Stimulated activated CD8-positive, alpha-beta memory T cell treated with anti-CD3 and anti-CD28 coated beads, Interleukin-15, amount 100 ng/mL, for 1 hour (primary cell): ENCODE data around the gene KLHDC2.
A peak's percentile ranks its signal among the peaks of the same experiment; 100 is the strongest.
"Not testable (repeated sequence)": the region's sequence is repeated elsewhere in the genome, so short reads cannot be mapped to it uniquely, and the experiment has no call there.

Experiments used
- DNase-seq: peaks from one replicate; pipeline ENCODE4 v3.0.0-alpha.2; 2020; ENCODE audit warnings: low read depth

The KLHDC2 gene

GRCh38 chr14:49767571-49768300, at the start of gene KLHDC2:
Gene KLHDC2, plus strand, starts transcription at chr14:49768153. Its CDS starts 316 bp downstream, at chr14:49768469.
- peak; percentile 70 for DNase-seq

- no peak for DNase-seq
These were observed 47.2 kb upstream of the KLHDC2 start for GRCh38 chr14:49720744-49721143.

GRCh38 chr14:49721733-49722435, 46.1 kb upstream of the KLHDC2 start:
- DNase-seq, result not testable (repeated sequence)

- DNase-seq, result no peak
These were observed 40.8 kb upstream of the KLHDC2 start for GRCh38 chr14:49727171-49727570.

GRCh38 chr14:49732896-49733295, 35.1 kb upstream of the KLHDC2 start:
- no peak for DNase-seq

GRCh38 chr14:49733836-49734235, 34.1 kb upstream of the KLHDC2 start:
- no peak for DNase-seq

GRCh38 chr14:49735669-49736068, 32.3 kb upstream of the KLHDC2 start:
- DNase-seq, result not testable (repeated sequence)

- DNase-seq, result no peak
These were observed 22.8 kb upstream of the KLHDC2 start for GRCh38 chr14:49745191-49745590.

GRCh38 chr14:49746476-49746875, 21.5 kb upstream of the KLHDC2 start:
- DNase-seq, result not testable (repeated sequence)

- DNase-seq, result no peak
These were observed 13.3 kb upstream of the KLHDC2 start for GRCh38 chr14:49754570-49755097.

- no peak for DNase-seq
These were observed 12.6 kb upstream of the KLHDC2 start for GRCh38 chr14:49755378-49755777.

- no peak for DNase-seq
These were observed 6.0 kb upstream of the KLHDC2 start for GRCh38 chr14:49761839-49762551.

- no peak for DNase-seq
These were observed 1.1 kb upstream of the KLHDC2 start for GRCh38 chr14:49766839-49767238.

GRCh38 chr14:49767270-49767570, 733 bp upstream of the KLHDC2 start:
- no peak for DNase-seq

GRCh38 chr14:49768301-49769121, 558 bp downstream of the KLHDC2 start:
- peak; percentile 24 for DNase-seq

GRCh38 chr14:49769171-49769570, 1.2 kb downstream of the KLHDC2 start:
- no peak for DNase-seq

GRCh38 chr14:49769581-49770211, 1.7 kb downstream of the KLHDC2 start:
- no peak for DNase-seq

- DNase-seq, result no peak
These were observed 2.4 kb downstream of the KLHDC2 start for GRCh38 chr14:49770212-49770817.

GRCh38 chr14:49771691-49772090, 3.7 kb downstream of the KLHDC2 start:
- DNase-seq, result not testable (repeated sequence)

GRCh38 chr14:49774106-49774505, 6.2 kb downstream of the KLHDC2 start:
- DNase-seq, result no peak

GRCh38 chr14:49778421-49778820, 10.5 kb downstream of the KLHDC2 start:
- DNase-seq, result no peak
